ENCODE data around the gene PARP16. TPM values are rescaled to one million over a fixed set of nuclear protein-coding genes. Genes with fewer than 3 reads are reported as not detected.

The PARP16 gene
- total RNA-seq, 4 donors from 2014 or later: 5.6 to 11.0 (median 7.5) TPM

DNA sequence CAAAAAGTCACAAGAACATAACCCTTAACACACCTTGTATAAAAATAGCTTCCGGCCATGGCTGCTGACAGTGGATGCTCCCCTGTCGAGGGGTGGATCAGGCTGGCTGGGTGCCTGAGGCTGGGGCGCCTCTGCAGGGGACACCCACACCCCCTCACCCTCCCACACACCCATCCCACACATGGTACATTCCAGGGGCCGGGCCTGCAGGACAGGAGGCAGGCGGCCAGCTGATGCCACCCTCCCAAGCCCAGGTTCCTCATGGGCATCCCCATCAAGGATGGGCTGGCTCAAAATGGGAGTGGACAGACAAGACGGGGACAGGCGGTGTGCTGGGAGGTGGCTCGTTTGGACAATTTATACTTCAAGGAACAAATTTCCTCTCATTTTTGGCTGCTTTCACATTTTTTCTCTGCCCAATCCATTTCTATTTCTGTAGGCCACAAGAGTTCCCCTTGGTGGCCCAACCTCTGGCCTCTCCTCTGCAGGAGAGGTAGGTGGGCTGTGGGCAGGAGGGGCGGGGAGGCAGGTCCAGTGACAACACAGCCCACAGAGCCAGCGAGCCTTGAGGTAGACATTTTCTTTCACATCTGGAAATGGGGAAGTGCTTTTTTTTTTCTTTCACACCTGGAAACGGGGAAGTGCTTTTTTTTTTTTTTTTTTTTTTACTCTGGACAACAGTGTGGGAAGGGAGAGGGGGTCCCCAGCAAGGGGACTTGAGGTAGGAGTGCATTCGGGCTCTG, 41.1 kb upstream of the PARP16 start:
- TF ChIP-seq, protein P1, sequence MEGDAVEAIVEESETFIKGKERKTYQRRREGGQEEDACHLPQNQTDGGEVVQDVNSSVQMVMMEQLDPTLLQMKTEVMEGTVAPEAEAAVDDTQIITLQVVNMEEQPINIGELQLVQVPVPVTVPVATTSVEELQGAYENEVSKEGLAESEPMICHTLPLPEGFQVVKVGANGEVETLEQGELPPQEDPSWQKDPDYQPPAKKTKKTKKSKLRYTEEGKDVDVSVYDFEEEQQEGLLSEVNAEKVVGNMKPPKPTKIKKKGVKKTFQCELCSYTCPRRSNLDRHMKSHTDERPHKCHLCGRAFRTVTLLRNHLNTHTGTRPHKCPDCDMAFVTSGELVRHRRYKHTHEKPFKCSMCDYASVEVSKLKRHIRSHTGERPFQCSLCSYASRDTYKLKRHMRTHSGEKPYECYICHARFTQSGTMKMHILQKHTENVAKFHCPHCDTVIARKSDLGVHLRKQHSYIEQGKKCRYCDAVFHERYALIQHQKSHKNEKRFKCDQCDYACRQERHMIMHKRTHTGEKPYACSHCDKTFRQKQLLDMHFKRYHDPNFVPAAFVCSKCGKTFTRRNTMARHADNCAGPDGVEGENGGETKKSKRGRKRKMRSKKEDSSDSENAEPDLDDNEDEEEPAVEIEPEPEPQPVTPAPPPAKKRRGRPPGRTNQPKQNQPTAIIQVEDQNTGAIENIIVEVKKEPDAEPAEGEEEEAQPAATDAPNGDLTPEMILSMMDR (IDR thresholded peaks at IDR 0.05): no peak

GRCh38 chr15:65326818-65327217, 40.1 kb upstream of the PARP16 start:
- DNase-seq (ENCODE audit: low spot score): no peak
- ATAC-seq (ENCODE audit: low FRiP score): no peak
- TF ChIP-seq, protein P1 (IDR thresholded peaks at IDR 0.05): no peak

More for the DNA sequence above, 41.1 kb upstream of the PARP16 start:
- DNase-seq (ENCODE audit: low spot score) (no peak), ATAC-seq (ENCODE audit: low FRiP score) (no peak)

DNA sequence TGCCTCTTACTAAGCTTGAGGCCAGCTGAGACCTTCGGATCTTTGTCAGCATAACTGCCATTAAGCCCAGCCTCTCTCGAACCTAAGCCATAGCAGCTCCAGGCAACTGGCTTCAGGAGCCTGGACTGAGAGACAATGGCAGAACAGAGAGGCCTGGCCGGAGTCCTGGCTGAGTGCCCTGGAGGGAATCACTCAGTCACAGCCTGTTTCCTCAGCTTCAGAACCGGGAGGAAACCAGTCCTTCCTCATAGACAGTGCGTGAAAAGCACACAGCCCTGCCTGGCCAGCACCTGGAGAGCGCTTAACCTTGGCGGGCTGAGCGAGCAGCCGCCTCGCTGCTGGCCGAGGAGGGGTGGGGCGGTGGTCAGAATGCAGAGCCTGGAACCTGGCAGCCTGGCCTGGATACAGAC, 39.4 kb upstream of the PARP16 start:
- TF ChIP-seq, protein P1 (IDR thresholded peaks at IDR 0.05): no peak
- no peak for DNase-seq (ENCODE audit: low spot score)
- peak; percentile 49 for ATAC-seq (ENCODE audit: low FRiP score)

- DNase-seq (ENCODE audit: low spot score): no peak
- no peak for ATAC-seq (ENCODE audit: low FRiP score)
- TF ChIP-seq, protein P1 (IDR thresholded peaks at IDR 0.05): no peak
Measured at GRCh38 chr15:65323071-65323511, 36.4 kb upstream of the PARP16 start.

- TF ChIP-seq, protein P1 (IDR thresholded peaks at IDR 0.05): peak in 2 of 3 donors; percentile 54 to 89
- DNase-seq (ENCODE audit: low spot score): peak; percentile 66
- peak; percentile 91 for ATAC-seq (ENCODE audit: low FRiP score)
Measured at GRCh38 chr15:65318870-65319356, 32.2 kb upstream of the PARP16 start.

GRCh38 chr15:65312400-65312916, 25.8 kb upstream of the PARP16 start:
- no peak for ATAC-seq (ENCODE audit: low FRiP score)
- DNase-seq (ENCODE audit: low spot score): no peak
- TF ChIP-seq, protein P1 (IDR thresholded peaks at IDR 0.05): no peak

DNA sequence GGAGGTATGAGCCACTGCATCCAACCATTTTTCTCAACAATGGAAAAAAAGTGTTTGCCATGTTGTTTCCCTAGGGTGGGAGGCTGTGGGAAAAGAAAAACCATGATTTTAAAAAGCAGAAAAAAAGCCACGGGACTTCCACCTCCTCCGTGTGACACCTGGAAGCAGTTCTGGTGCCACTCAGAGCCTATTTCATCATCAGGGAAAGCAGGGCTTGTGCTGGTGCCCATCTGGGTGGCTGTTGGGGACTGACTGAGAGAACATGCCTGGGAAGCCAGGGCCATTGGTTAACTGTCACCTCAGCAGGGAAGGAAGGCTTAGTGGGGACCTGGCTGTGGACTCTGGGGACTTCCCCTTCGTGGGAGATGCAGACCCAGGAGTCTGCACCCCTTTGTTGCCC, 25.1 kb upstream of the PARP16 start:
- TF ChIP-seq, protein P1 (IDR thresholded peaks at IDR 0.05): no peak
- ATAC-seq (ENCODE audit: low FRiP score) (no peak), DNase-seq (ENCODE audit: low spot score) (no peak)

All from omental fat pad (tissue), 4 donors.